ENCODE measurements around the gene FIBCD1.

FIBCD1 gene

GRCh38 chr9:130874783-130875182, 64.3 kb downstream of the FIBCD1 start:
- no peak for DNase-seq

GRCh38 chr9:130873966-130874365, 65.1 kb downstream of the FIBCD1 start:
- no peak for DNase-seq

- no peak for DNase-seq
Measured at GRCh38 chr9:130872912-130873503, 66.0 kb downstream of the FIBCD1 start.

- no peak for DNase-seq
Measured at GRCh38 chr9:130872508-130872907, 66.5 kb downstream of the FIBCD1 start.

- no peak for DNase-seq
Measured at GRCh38 chr9:130872093-130872492, 67.0 kb downstream of the FIBCD1 start.

- no peak for DNase-seq
Measured at GRCh38 chr9:130871395-130872062, 67.5 kb downstream of the FIBCD1 start.

- no peak for DNase-seq
Measured at GRCh38 chr9:130870491-130871381, 68.3 kb downstream of the FIBCD1 start.

- no peak for DNase-seq
Measured at GRCh38 chr9:130869250-130869649, 69.8 kb downstream of the FIBCD1 start.

GRCh38 chr9:130868230-130868629, 70.8 kb downstream of the FIBCD1 start:
- no peak for DNase-seq

GRCh38 chr9:130867556-130867955, 71.5 kb downstream of the FIBCD1 start:
- DNase-seq, result no peak

GRCh38 chr9:130866474-130866965, 72.5 kb downstream of the FIBCD1 start:
- peak; percentile 72 to 73 for DNase-seq

- DNase-seq, result no peak
Measured at GRCh38 chr9:130865921-130866320, 73.1 kb downstream of the FIBCD1 start.

GRCh38 chr9:130864541-130864940, 74.5 kb downstream of the FIBCD1 start:
- no peak for DNase-seq

GRCh38 chr9:130862747-130863146, 76.3 kb downstream of the FIBCD1 start:
- no peak for DNase-seq

GRCh38 chr9:130862217-130862616, 76.8 kb downstream of the FIBCD1 start:
- no peak for DNase-seq

GRCh38 chr9:130861372-130862180, 77.5 kb downstream of the FIBCD1 start:
- DNase-seq, result no peak

GRCh38 chr9:130860458-130861316, 78.4 kb downstream of the FIBCD1 start:
- DNase-seq, result no peak

GRCh38 chr9:130858739-130859705, 80.0 kb downstream of the FIBCD1 start:
- no peak for DNase-seq

- no peak for DNase-seq
Measured at GRCh38 chr9:130857864-130858738, 80.9 kb downstream of the FIBCD1 start.

All from activated T-cell treated with anti-CD3 and anti-CD28 coated beads, Interleukin-2, amount 50 U/mL, for 48 hours (primary cell).